Measurements from ENCODE around the gene HSCB. TPM values are rescaled to one million over a fixed set of nuclear protein-coding genes. Genes with fewer than 3 reads are reported as not detected.

HSCB gene
- total RNA-seq, 1 experiment from 2014 or later: 14.1 TPM

GRCh38 chr22:28798810-28799605, 57.2 kb downstream of the HSCB start:
- DNase-seq (peak; percentile 53), ATAC-seq (peak; percentile 11)
- Histone ChIP-seq H3K4me3 (ENCODE audit: low read length) (peak overlapping the region; percentile 97), H2AFZ (ENCODE audit: low read length) (no peak overlapping the region), H4K20me1 (ENCODE audit: low read length) (peaks cover 44% of the 10 kb centered on the region), H3K27ac (ENCODE audit: low read length) (peak overlapping the region; percentile 89), H3K79me2 (ENCODE audit: low read length) (peaks cover 53% of the 10 kb centered on the region), H3K4me2 (ENCODE audit: low read length) (peak overlapping the region; percentile 91), H3F3A (ENCODE audit: low read length, unreplicated experiment) (peaks cover 4% of the 10 kb centered on the region), H3K4me1 (ENCODE audit: insufficient read depth, low read length) (peaks cover 14% of the 10 kb centered on the region), H3K9me3 (ENCODE audit: low read length) (no peaks in the 10 kb centered on the region), H3K9ac (ENCODE audit: low read length) (peak overlapping the region; percentile 100), H3K9me2 (replicated peaks; ENCODE audit: low read length) (no peaks in the 10 kb centered on the region), H3K36me3 (ENCODE audit: low read depth, low read length) (peaks cover 45% of the 10 kb centered on the region), H3K27me3 (ENCODE audit: low read length) (no peaks in the 10 kb centered on the region)
- intact Hi-C loops (cut with micrococcal nuclease): no loop called here
- TF ChIP-seq EZH2phosphoT487 (IDR thresholded peaks at IDR 0.05; ENCODE audit: borderline replicate concordance, low read length): no peak
- no peak for TF ChIP-seq CTCF (conservative IDR thresholded peaks at IDR 0.05; ENCODE audit: low read depth, low read length)
- no peak for TF ChIP-seq EZH2 (IDR thresholded peaks at IDR 0.05; ENCODE audit: low read length, unreplicated experiment)
- POLR2A ChIA-PET (ENCODE audit: unreplicated experiment): interaction anchor here (0.6 kb wide), 2 partner anchors 22 to 56 kb away, joined by 3 to 12 read pairs; no protein-coding TSS in a partner anchor
- no TSS peak for BruUV-seq (replicated peaks)
- CTCF ChIA-PET: interaction anchor here (0.6 kb wide), 1 partner anchor 205 kb away, joined by 8 read pairs; no protein-coding TSS in a partner anchor

GRCh38 chr22:28799606-28800307, 57.9 kb downstream of the HSCB start:
- Histone ChIP-seq H3K9me2 (replicated peaks; ENCODE audit: low read length) (no peaks in the 10 kb centered on the region), H3K27me3 (ENCODE audit: low read length) (no peaks in the 10 kb centered on the region), H3K27ac (ENCODE audit: low read length) (peak overlapping the region; percentile 89), H4K20me1 (ENCODE audit: low read length) (peaks cover 41% of the 10 kb centered on the region), H3K9me3 (ENCODE audit: low read length) (no peaks in the 10 kb centered on the region), H3K4me3 (ENCODE audit: low read length) (peak overlapping the region; percentile 97), H3F3A (ENCODE audit: low read length, unreplicated experiment) (no peaks in the 10 kb centered on the region), H3K4me1 (ENCODE audit: insufficient read depth, low read length) (peaks cover 14% of the 10 kb centered on the region), H3K4me2 (ENCODE audit: low read length) (peak overlapping the region; percentile 91), H3K36me3 (ENCODE audit: low read depth, low read length) (peaks cover 37% of the 10 kb centered on the region), H3K9ac (ENCODE audit: low read length) (peak overlapping the region; percentile 100), H3K79me2 (ENCODE audit: low read length) (peaks cover 53% of the 10 kb centered on the region), H2AFZ (ENCODE audit: low read length) (peak overlapping the region; percentile 48; the same call in 1 of the 2 replicates)
- peak; percentile 69 for ATAC-seq
- intact Hi-C loops (cut with micrococcal nuclease): no loop called here
- ChIA-PET CTCF (interaction anchor here (0.6 to 1.0 kb wide), 2 partner anchors 86 to 200 kb away, joined by 3 to 5 read pairs; no protein-coding TSS in a partner anchor), POLR2A (ENCODE audit: unreplicated experiment) (interaction anchor here (0.6 to 1.0 kb wide), 4 partner anchors 16 to 84 kb away, joined by 3 to 8 read pairs (median 4); partner anchors contain the start of gene ZNRF3)
- TF ChIP-seq CTCF (conservative IDR thresholded peaks at IDR 0.05; ENCODE audit: low read depth, low read length): no peak
- no peak for TF ChIP-seq EZH2 (IDR thresholded peaks at IDR 0.05; ENCODE audit: low read length, unreplicated experiment)
- no peak for TF ChIP-seq EZH2phosphoT487 (IDR thresholded peaks at IDR 0.05; ENCODE audit: borderline replicate concordance, low read length)
- DNase-seq: peak; percentile 35
- BruUV-seq (replicated peaks): TSS peak; percentile 59
